ENCODE data around the gene PTGES.

DNA sequence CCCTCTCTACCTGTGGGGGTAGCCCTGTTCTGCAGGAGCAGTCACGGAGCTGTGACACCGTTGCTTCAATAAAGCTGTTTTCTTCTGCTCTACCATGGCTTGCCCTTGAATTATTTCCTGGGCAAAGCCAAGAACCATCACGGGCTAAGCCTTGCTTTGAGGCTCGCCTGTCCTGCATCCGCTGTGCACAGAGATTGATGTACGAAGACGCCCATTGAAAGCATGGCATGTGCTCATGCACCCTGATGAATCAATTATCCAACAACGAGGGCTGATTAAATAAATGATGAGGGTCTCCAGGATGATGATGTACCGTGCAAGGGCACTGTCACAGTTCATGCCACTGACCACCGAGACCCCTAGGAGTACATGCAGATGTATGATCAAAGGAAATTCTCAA, 20.7 kb downstream of the PTGES start:
- no peak for TF ChIP-seq ZNF274 (IDR thresholded peaks at IDR 0.05; ENCODE audit: low read depth, low read length)
- no peak for TF ChIP-seq YY1 (IDR thresholded peaks at IDR 0.05; ENCODE audit: insufficient read depth, insufficient read length)
- TF ChIP-seq SUZ12 (IDR thresholded peaks at IDR 0.05; ENCODE audit: extremely low read depth, insufficient read depth, insufficient read length) = no peak

Data from NT2/D1 (cell line).